Activated T-helper 9 cell treated with anti-CD3 and anti-CD28 coated beads, Interleukin-2, amount 50 U/mL, for 16 hours (primary cell): ENCODE data around the gene SCAF1.

Experiments used
- DNase-seq: peaks from one replicate; pipeline ENCODE4 v3.0.0-alpha.2; 2020; ENCODE audit warnings: low read depth

Gene SCAF1

GRCh38 chr19:49685845-49686332 lies 43.9 kb downstream of the SCAF1 start:
- DNase-seq = no peak

DNA sequence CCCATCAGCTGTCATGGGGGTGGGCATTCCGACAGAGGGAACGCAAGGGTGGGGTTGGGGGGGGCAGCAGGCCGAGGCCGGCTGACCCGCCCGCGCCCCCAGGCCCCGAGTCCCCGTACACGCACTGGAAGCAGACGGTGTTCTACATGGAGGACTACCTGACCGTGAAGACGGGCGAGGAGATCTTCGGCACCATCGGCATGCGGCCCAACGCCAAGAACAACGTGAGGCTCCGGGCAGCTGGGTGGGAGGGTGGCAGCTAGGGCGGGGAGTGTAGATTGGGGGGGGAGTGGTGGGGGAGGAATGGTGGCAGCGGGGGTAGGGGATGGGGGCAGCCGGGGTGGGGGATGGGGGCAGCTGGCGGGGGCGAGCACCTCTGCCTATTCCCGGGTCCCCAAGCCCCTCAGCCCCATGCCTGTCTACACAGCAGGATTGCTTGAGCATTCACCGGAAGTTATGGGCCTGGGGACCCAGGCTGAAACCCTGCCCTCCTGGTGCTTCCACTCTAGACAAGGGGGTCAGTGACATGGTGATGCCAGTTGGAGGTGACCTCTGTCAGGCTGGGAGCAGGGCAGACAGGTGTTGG lies 44.6 kb downstream of the SCAF1 start:
- no peak for DNase-seq

- no peak for DNase-seq
These were observed 45.1 kb downstream of the SCAF1 start for GRCh38 chr19:49687150-49687549.

DNA sequence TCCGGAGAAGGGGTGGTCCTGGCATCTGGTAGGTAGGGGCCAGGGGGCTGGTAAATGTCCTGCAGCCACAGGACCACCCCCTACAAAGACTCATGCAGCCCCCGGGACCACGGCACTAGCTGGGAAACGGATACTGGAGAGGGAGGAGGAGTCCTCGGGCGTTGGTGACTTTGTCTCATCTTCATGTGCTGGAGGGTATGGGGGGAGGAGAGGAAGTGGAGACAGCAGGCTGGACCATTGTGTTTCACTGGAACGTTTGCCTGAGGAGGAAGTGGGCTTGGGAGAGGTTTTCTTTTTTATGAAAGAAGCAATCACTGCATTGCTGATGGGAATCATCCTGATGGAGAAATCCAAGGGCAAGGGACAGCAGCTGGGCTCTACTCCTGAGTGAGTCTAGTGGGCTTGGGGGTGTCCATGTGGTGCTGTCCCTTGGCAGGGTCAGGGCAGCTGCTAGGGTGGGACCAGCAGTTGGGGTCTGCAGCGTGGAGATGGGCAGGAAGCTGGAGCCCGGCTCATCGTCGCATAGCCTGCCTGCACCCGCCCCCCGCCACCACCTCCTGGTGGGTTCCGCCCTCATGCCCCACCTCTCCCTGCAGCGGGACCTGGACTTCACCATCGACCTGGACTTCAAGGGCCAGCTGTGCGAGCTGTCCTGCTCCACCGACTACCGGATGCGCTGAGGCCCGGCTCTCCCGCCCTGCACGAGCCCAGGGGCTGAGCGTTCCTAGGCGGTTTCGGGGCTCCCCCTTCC lies 45.7 kb downstream of the SCAF1 start:
- DNase-seq = no peak

DNA sequence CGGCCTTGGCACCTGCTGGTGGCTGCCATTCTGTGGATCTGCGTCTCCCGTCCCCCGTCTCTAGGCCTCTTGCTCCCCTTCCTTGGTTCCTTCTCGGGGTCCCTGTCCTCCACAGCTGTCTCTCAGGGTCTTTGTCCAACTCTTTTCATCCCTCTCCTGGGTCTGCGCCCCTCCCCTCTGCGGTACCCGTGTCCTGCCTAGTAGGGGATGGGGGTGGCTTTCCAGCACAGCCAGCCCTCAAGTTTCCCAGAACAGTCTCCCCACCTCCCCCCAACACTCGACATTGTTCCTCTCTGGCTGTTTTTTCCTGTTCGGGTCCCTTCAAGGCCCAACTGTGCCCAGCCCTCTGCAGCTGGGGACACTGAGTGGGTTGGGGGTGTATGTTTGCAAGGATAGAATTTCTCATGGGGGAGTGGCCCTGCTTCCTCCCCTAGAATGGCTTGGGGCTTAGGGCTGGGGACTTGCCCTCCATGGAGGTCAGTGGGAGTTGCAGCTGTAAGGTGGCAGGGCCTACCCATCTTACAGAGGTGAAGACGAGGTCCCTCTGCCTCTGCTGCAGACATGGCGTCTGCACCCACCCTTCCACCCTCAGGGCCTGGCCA lies 46.6 kb downstream of the SCAF1 start:
- no peak for DNase-seq

- no peak for DNase-seq
These were observed 47.4 kb downstream of the SCAF1 start, which contains the start of gene ADM5 for GRCh38 chr19:49689133-49690078. TSS of gene ADM5 (plus strand) at chr19:49689594. CDS start at chr19:49689838, 244 bp downstream.

- DNase-seq = no peak
These were observed 48.2 kb downstream of the SCAF1 start for GRCh38 chr19:49690079-49690655.

GRCh38 chr19:49690656-49691242 lies 48.7 kb downstream of the SCAF1 start, which contains the start of gene CPT1C:
TSS of gene CPT1C (plus strand) at chr19:49691116. CDS start at chr19:49692253, 1,137 bp downstream.
- DNase-seq = peak; percentile 20

- DNase-seq = no peak
These were observed 49.5 kb downstream of the SCAF1 start for GRCh38 chr19:49691243-49692146.

- DNase-seq = no peak
These were observed 50.1 kb downstream of the SCAF1 start for GRCh38 chr19:49692147-49692506.

DNA sequence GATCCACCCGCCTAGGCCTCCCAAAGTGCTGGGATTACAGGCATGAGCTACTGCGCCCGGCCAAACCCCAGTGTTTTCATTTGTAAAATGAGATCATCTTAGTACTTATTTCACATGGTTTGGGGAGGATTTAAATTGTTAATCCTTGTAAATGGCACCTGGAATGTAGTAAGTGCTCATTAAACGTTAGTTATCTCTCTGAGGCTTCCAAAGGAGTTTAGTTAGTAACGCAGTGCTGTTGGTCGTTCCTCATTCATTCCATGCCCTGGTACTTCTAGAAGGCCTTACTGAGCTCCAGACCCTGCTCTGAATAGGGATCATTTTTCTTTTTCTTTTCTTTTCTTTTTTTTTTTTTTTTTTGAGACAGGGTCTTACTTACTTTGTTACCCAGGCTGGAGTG lies 54.1 kb downstream of the SCAF1 start:
- DNase-seq = no peak

DNA sequence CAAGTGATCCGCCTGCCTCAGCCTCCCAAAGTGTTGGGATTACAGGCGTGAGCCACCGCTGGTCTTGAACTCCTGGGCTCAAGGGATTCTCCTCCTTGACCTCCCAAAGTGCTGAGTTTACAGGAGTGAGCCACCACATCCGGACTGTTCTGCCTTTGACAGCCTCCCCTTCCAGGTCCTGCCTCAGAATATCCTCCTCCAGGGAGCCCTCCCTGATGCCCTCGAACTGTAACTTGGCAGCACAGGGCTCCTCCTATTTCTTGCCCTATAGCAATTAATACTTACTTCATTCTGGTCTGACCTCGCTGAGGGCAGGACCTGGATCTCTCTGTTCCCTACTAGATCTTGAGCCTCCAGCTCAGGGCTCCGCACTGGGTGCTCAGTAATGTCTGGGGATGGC lies 54.9 kb downstream of the SCAF1 start:
- DNase-seq = no peak

DNA sequence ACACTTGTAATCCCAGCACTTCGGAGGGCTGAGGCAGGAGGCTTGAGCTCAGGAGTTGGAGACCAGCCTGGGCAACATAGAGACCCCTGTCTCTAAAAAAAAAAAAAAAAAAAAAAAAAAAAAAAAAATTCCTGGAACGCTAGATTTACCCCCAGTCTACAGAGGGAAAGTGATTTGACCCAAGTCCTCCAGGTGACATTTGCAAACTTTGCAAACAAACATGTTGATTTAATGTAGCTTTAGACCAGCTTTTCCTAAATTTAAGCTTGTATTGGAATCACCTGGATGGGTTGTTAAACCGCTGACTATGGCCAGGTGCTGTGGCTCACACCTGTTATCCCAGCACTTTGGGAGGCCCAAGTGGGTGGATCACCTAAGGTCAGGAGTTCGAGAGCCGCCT lies 57.4 kb downstream of the SCAF1 start:
- no peak for DNase-seq

DNA sequence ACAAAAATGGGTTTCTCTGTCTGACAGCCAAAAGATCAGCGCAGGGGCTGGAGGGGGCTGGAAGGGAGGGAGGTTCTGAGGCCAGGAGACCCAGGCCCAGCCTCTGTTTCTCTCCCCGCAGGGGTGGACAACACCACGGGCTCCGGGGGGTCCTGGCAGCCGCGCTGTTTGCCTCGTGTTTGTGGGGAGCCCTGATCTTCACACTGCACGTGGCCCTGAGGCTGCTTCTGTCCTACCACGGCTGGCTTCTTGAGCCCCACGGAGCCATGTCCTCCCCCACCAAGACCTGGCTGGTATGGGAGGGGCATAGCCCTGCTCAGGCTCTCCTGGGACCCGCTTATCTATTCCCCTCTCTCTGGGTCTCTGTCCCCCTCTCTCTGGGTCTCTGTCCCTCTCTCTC lies 58.6 kb downstream of the SCAF1 start:
- no peak for DNase-seq

- no peak for DNase-seq
These were observed 59.3 kb downstream of the SCAF1 start for GRCh38 chr19:49701271-49701786.

- DNase-seq = no peak
These were observed 63.1 kb downstream of the SCAF1 start for GRCh38 chr19:49704888-49705642.

DNA sequence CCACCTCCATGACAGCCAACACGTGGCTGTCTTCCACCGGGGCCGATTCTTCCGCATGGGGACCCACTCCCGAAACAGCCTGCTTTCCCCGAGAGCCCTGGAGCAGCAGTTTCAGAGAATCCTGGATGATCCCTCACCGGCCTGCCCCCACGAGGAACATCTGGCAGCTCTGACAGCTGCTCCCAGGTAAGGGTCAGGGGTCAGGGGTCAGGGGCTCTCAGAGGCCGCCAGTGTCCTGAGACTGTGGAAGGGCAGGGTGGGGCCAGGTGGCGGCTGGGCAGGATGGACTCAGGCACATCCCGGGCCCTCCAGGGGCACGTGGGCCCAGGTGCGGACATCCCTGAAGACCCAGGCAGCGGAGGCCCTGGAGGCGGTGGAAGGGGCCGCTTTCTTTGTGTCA lies 63.9 kb downstream of the SCAF1 start:
- no peak for DNase-seq
